H1 (cell line): ENCODE data around the gene POLR2A. TPM values are rescaled to one million over a fixed set of nuclear protein-coding genes. Genes with fewer than 3 reads are reported as not detected.

Experiments used
- ASH2L ChIP-seq: fragments of 200-600, 300-600 bp; sonication (generic); IDR thresholded peaks from one replicate; pipeline ENCODE4 v1.7.1; 2017; ENCODE audit warnings: low read length
- BACH1 ChIP-seq: IDR thresholded peaks from 2 replicates; pipeline ENCODE4 v1.6.1; 2012; ENCODE audit warnings: low read length, improper control_type of control experiment
- CBX8 ChIP-seq: fragments of 300-800, 300-1000 bp; sonication (generic); IDR thresholded peaks from 2 replicates; pipeline ENCODE4 v1.7.1; 2016; ENCODE audit warnings: low read depth, low read length, borderline replicate concordance
- CREB1 ChIP-seq: IDR thresholded peaks from 2 replicates; pipeline ENCODE4 v1.6.1; 2012; ENCODE audit warnings: inconsistent platforms
- EP300 ChIP-seq, 2 experiments: IDR thresholded peaks; 1 replicate in 1 of 2; 2 replicates in 1 of 2; pipeline ENCODE4 v1.6.1; 2011 to 2012; ENCODE audit warnings: low read depth in 2 of 2, low read length in 2 of 2, mild to moderate bottlenecking in 2 of 2, borderline replicate concordance in 1 of 2, inconsistent platforms in 1 of 2, moderate library complexity in 1 of 2
- EZH2 ChIP-seq: fragments of 200-600 bp; sonication (generic); IDR thresholded peaks from 2 replicates; pipeline ENCODE4 v1.7.1; 2012; ENCODE audit warnings: low read depth, mild to moderate bottlenecking, moderate library complexity, low read length, inconsistent platforms; ENCODE audit not compliant: severe bottlenecking
- FOSL1 ChIP-seq: IDR thresholded peaks from 2 replicates; pipeline ENCODE4 v1.6.1; 2011; ENCODE audit warnings: mild to moderate bottlenecking, low read depth, low read length, moderate library complexity; ENCODE audit not compliant: insufficient read depth
- HDAC2 ChIP-seq, 2 experiments: fragments of 300-600 bp in 1 of 2; sonication (generic) in 1 of 2; IDR thresholded peaks; 2 replicates each; pipeline ENCODE4 v1.6.1; 2011 to 2012; ENCODE audit warnings: low read depth in 2 of 2, low read length in 2 of 2, mild to moderate bottlenecking in 2 of 2, moderate library complexity in 2 of 2, borderline replicate concordance in 1 of 2, inconsistent platforms in 1 of 2
- HDAC6 ChIP-seq: IDR thresholded peaks from one replicate; pipeline ENCODE4 v1.7.1; 2012; ENCODE audit warnings: low read depth, mild to moderate bottlenecking, inconsistent platforms, low read length, moderate library complexity
- JUND ChIP-seq: IDR thresholded peaks from 2 replicates; pipeline ENCODE4 v1.6.1; 2011; ENCODE audit warnings: mild to moderate bottlenecking, improper control_type of control experiment, low read length
- NANOG ChIP-seq: IDR thresholded peaks from 2 replicates; pipeline ENCODE4 v1.6.1; 2011; ENCODE audit warnings: low read length, low read depth, mild to moderate bottlenecking, inconsistent platforms; ENCODE audit not compliant: insufficient read depth, poor library complexity, severe bottlenecking
- POLR2A ChIP-seq, 2 experiments: IDR thresholded peaks; 1 replicate in 1 of 2; 2 replicates in 1 of 2; pipeline ENCODE4 v1.6.1; 2011; ENCODE audit warnings: low read depth in 2 of 2, low read length in 2 of 2, mild to moderate bottlenecking in 2 of 2; ENCODE audit errors: control extremely low read depth in 1 of 2
- POLR2AphosphoS5 ChIP-seq: IDR thresholded peaks from 2 replicates; pipeline ENCODE4 v1.6.1; 2011; ENCODE audit warnings: low read depth, low read length
- RAD21 ChIP-seq, 2 experiments: IDR thresholded peaks in 1 of 2; conservative IDR thresholded peaks in 1 of 2; 2 replicates each; pipeline ENCODE4 v1.6.1; 2011; ENCODE audit warnings: low read depth in 2 of 2, low read length in 2 of 2, improper control_type of control experiment in 1 of 2, inconsistent platforms in 1 of 2, mild to moderate bottlenecking in 1 of 2, moderate library complexity in 1 of 2
- RFX5 ChIP-seq: IDR thresholded peaks from 2 replicates; pipeline ENCODE4 v1.6.1; 2011; ENCODE audit warnings: low read depth, low read length, improper control_type of control experiment, borderline replicate concordance
- RXRA ChIP-seq: IDR thresholded peaks from 2 replicates; pipeline ENCODE4 v1.6.1; 2011; ENCODE audit warnings: low read depth, mild to moderate bottlenecking, low read length, moderate library complexity; ENCODE audit not compliant: insufficient read depth
- SIRT6 ChIP-seq: IDR thresholded peaks from one replicate; pipeline ENCODE4 v1.7.1; 2012; ENCODE audit warnings: low read length, inconsistent platforms
- SP1 ChIP-seq: IDR thresholded peaks from 2 replicates; pipeline ENCODE4 v1.6.1; 2011; ENCODE audit warnings: low read depth, low read length
- SP2 ChIP-seq: IDR thresholded peaks from 2 replicates; pipeline ENCODE4 v1.6.1; 2012; ENCODE audit warnings: mild to moderate bottlenecking, low read length, inconsistent platforms
- SRF ChIP-seq: IDR thresholded peaks from 2 replicates; pipeline ENCODE4 v1.6.1; 2011; ENCODE audit warnings: mild to moderate bottlenecking, low read depth, low read length, moderate library complexity
- YY1 ChIP-seq: IDR thresholded peaks from 2 replicates; pipeline ENCODE4 v1.6.1; 2011; ENCODE audit warnings: low read depth, mild to moderate bottlenecking, low read length
- polyA plus RNA-seq, 7 experiments: library from polyadenylated mRNA; depleted of rRNA in 3 of 7; stranded (reverse) in 5 of 7; unstranded in 2 of 7; fragments of >200 nt in 5 of 7; fragments of 200-250 nt in 2 of 7; gene quantifications; 1 replicate in 5 of 7; 2 replicates in 1 of 7; 4 replicates in 1 of 7; pipeline versions ENCODE4 v1.2.1 to v1.2.3, GENCODE V29; 2011 to 2013; ENCODE audit warnings: missing spikeins in 2 of 7, mixed read lengths in 2 of 7
- total RNA-seq: library from RNA; stranded (reverse); fragmentation: NEBNext Ultra II Directional; extraction: Animal tissue kit (Norgen Biotek cat#: 25700); gene quantifications from 2 replicates; pipeline ENCODE4 v1.2.1, GENCODE V29; 2021
- TF ChIP-seq, protein P1 (sequence below): IDR thresholded peaks from 2 replicates; pipeline ENCODE4 v1.6.1; 2012; ENCODE audit warnings: low read length, inconsistent platforms

The POLR2A gene
- total and polyA plus RNA-seq, 2 of the 8 experiments (the other 6 are each of a cell fraction or from before 2014, with no cell fraction given): 26.8 to 150 TPM

DNA sequence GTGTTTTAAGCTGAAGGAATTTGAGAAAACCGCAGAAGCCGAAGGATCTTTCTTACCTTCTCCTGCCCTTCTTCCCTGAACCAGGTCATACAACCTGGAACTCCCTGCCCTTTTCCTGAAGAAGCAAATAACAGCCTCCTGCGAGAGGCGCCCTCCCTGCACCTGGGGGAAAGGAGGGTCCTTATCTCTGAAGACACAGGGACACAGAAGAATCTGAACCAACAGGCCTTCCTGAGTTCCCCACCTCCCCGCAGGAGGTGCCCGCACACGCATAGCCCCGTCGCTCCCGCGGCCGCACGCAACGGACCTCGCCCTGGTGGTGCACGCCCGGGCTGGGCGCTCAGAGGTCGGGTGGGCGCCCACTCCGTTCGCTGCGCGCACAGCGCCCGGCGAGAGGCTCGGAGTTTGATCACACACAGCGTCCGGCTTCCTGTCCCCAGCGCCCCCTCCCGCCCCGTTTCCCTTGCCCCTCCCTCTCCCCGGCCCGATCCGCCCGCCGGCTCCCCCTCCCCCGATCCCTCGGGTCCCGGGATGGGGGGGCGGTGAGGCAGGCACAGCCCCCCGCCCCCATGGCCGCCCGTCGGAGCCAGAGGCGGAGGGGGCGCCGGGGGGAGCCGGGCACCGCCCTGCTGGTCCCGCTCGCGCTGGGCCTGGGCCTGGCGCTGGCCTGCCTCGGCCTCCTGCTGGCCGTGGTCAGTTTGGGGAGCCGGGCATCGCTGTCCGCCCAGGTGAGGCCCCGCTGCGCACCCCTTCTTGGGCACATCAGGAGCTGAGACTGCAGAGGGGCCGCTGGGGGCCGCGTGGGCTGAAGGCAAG is 64.6 kb downstream of the POLR2A start, which contains the start of gene TNFSF12 (continued):
- TF ChIP-seq EP300 (IDR thresholded peaks at IDR 0.05; ENCODE audit: borderline replicate concordance in 1 of 2, low read depth in 2 of 2, low read length in 2 of 2) (no peak), HDAC6 (no peak), BACH1 (0 out of 2 replicates have a peak, but pooled peaks have one; percentile 13), NANOG (no peak), FOSL1 (no peak), POLR2AphosphoS5 (no peak), RAD21 (IDR thresholded peaks at IDR 0.05 in 1 of 2, conservative IDR thresholded peaks at IDR 0.05 in 1 of 2; ENCODE audit: low read depth in 2 of 2, low read length in 2 of 2) (0 out of 4 replicates have a peak, but pooled peaks of 1 of the 2 experiments have one; percentile 7), EZH2 (no peak), CBX8 (no peak), SP2 (no peak), SIRT6 (no peak), CREB1 (no peak), POLR2A (IDR thresholded peaks at IDR 0.05; ENCODE audit: control extremely low read depth in 1 of 2, low read depth in 2 of 2, low read length in 2 of 2) (no peak), SRF (no peak), HDAC2 (IDR thresholded peaks at IDR 0.05; ENCODE audit: borderline replicate concordance in 1 of 2, low read depth in 2 of 2, low read length in 2 of 2) (0 out of 4 replicates have a peak, but pooled peaks of 1 of the 2 experiments have one; percentile 53), SP1 (no peak), RXRA (no peak), RFX5 (no peak), YY1 (no peak), ASH2L (no peak), JUND (no peak)
- TF ChIP-seq, protein P1, sequence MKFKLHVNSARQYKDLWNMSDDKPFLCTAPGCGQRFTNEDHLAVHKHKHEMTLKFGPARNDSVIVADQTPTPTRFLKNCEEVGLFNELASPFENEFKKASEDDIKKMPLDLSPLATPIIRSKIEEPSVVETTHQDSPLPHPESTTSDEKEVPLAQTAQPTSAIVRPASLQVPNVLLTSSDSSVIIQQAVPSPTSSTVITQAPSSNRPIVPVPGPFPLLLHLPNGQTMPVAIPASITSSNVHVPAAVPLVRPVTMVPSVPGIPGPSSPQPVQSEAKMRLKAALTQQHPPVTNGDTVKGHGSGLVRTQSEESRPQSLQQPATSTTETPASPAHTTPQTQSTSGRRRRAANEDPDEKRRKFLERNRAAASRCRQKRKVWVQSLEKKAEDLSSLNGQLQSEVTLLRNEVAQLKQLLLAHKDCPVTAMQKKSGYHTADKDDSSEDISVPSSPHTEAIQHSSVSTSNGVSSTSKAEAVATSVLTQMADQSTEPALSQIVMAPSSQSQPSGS: no peak
